ENCODE data around the gene CDK5RAP3.
"Not testable (repeated sequence)": the region's sequence is repeated elsewhere in the genome, so short reads cannot be mapped to it uniquely, and the experiment has no call there.

CDK5RAP3 gene

GRCh38 chr17:47983492-47984223 lies 12.7 kb downstream of the CDK5RAP3 start:
- Histone ChIP-seq H4K8ac (ENCODE audit: low read depth, low read length) (no peak overlapping the region), H3K18ac (ENCODE audit: low read length) (no peak overlapping the region), H2BK120ac (ENCODE audit: low read depth, low read length) (no peak overlapping the region), H2BK15ac (replicated peaks; ENCODE audit: low read depth) (no peak overlapping the region), H3K27me3 (ENCODE audit: insufficient read depth, low read length, poor library complexity) (no peaks in the 10 kb centered on the region), H2AK5ac (ENCODE audit: low read length) (no peak overlapping the region), H3K79me1 (ENCODE audit: low read length) (no peaks in the 10 kb centered on the region), H3K9ac (ENCODE audit: low read length) (no peak overlapping the region), H4K5ac (ENCODE audit: low read length) (no peak overlapping the region), H3K4me1 (ENCODE audit: control insufficient read depth, low read depth, low read length) (peaks cover 3% of the 10 kb centered on the region), H3K36me3 (ENCODE audit: control insufficient read depth, insufficient read depth, low read length) (peaks cover 8% of the 10 kb centered on the region), H3K23ac (ENCODE audit: low read length) (no peak overlapping the region), H3K4ac (ENCODE audit: low read depth, low read length) (no peak overlapping the region), H2BK5ac (ENCODE audit: low read length) (no peak overlapping the region), H3K79me2 (ENCODE audit: control insufficient read depth, insufficient read depth, low read length) (no peaks in the 10 kb centered on the region), H3K4me2 (ENCODE audit: low read length) (no peak overlapping the region), H3K27ac (ENCODE audit: low read depth, low read length) (no peak overlapping the region), H3K4me3 (ENCODE audit: low read length) (no peak overlapping the region), H3K56ac (ENCODE audit: low read length) (no peak overlapping the region)
- no CpG with 5 or more reads among the region's 11 CpGs for WGBS (ENCODE audit: extremely low coverage, insufficient coverage, low lambda C conversion rate)
- no peak for DNase-seq

- Histone ChIP-seq H3K79me1 (ENCODE audit: low read length) (no peaks in the 10 kb centered on the region), H3K27ac (ENCODE audit: low read depth, low read length) (no peak overlapping the region), H3K4me1 (ENCODE audit: control insufficient read depth, low read depth, low read length) (peaks cover 16% of the 10 kb centered on the region), H4K5ac (ENCODE audit: low read length) (no peak overlapping the region), H3K9ac (ENCODE audit: low read length) (no peak overlapping the region), H3K56ac (ENCODE audit: low read length) (no peak overlapping the region), H3K27me3 (ENCODE audit: insufficient read depth, low read length, poor library complexity) (no peaks in the 10 kb centered on the region), H2BK15ac (replicated peaks; ENCODE audit: low read depth) (no peak overlapping the region), H4K8ac (ENCODE audit: low read depth, low read length) (no peak overlapping the region), H3K18ac (ENCODE audit: low read length) (no peak overlapping the region), H2AK5ac (ENCODE audit: low read length) (no peak overlapping the region), H3K4me2 (ENCODE audit: low read length) (no peak overlapping the region), H3K36me3 (ENCODE audit: control insufficient read depth, insufficient read depth, low read length) (peaks cover 2% of the 10 kb centered on the region), H2BK5ac (ENCODE audit: low read length) (no peak overlapping the region), H2BK120ac (ENCODE audit: low read depth, low read length) (no peak overlapping the region), H3K79me2 (ENCODE audit: control insufficient read depth, insufficient read depth, low read length) (no peaks in the 10 kb centered on the region), H3K4me3 (ENCODE audit: low read length) (no peak overlapping the region), H3K23ac (ENCODE audit: low read length) (no peak overlapping the region), H3K4ac (ENCODE audit: low read depth, low read length) (no peak overlapping the region)
- no CpG with 5 or more reads among the region's 5 CpGs for WGBS (ENCODE audit: extremely low coverage, insufficient coverage, low lambda C conversion rate)
- DNase-seq = no peak
Observed at GRCh38 chr17:47986520-47986919, 15.6 kb downstream of the CDK5RAP3 start.

GRCh38 chr17:47987240-47987835 lies 16.4 kb downstream of the CDK5RAP3 start:
- WGBS (ENCODE audit: extremely low coverage, insufficient coverage, low lambda C conversion rate) = no CpG with 5 or more reads among the region's 17 CpGs
- Histone ChIP-seq H3K27me3 (ENCODE audit: insufficient read depth, low read length, poor library complexity) (no peaks in the 10 kb centered on the region), H3K9ac (ENCODE audit: low read length) (no peak overlapping the region), H3K36me3 (ENCODE audit: control insufficient read depth, insufficient read depth, low read length) (peaks cover 2% of the 10 kb centered on the region), H3K27ac (ENCODE audit: low read depth, low read length) (no peak overlapping the region), H2BK120ac (ENCODE audit: low read depth, low read length) (no peak overlapping the region), H3K79me1 (ENCODE audit: low read length) (no peaks in the 10 kb centered on the region), H3K18ac (ENCODE audit: low read length) (no peak overlapping the region), H3K4ac (ENCODE audit: low read depth, low read length) (no peak overlapping the region), H4K5ac (ENCODE audit: low read length) (no peak overlapping the region), H3K56ac (ENCODE audit: low read length) (peak overlapping the region; percentile 44), H3K23ac (ENCODE audit: low read length) (no peak overlapping the region), H2AK5ac (ENCODE audit: low read length) (no peak overlapping the region), H2BK15ac (replicated peaks; ENCODE audit: low read depth) (no peak overlapping the region), H3K4me1 (ENCODE audit: control insufficient read depth, low read depth, low read length) (peaks cover 16% of the 10 kb centered on the region), H3K4me3 (ENCODE audit: low read length) (no peak overlapping the region), H2BK5ac (ENCODE audit: low read length) (no peak overlapping the region), H3K79me2 (ENCODE audit: control insufficient read depth, insufficient read depth, low read length) (no peaks in the 10 kb centered on the region), H3K4me2 (ENCODE audit: low read length) (no peak overlapping the region), H4K8ac (ENCODE audit: low read depth, low read length) (no peak overlapping the region)
- DNase-seq = peak; percentile 38

- not testable (repeated sequence) for H3K9ac ChIP-seq (ENCODE audit: low read length); H4K5ac ChIP-seq (ENCODE audit: low read length); H2BK5ac ChIP-seq (ENCODE audit: low read length); H3K4me3 ChIP-seq (ENCODE audit: low read length); H4K8ac ChIP-seq (ENCODE audit: low read depth, low read length); H2AK5ac ChIP-seq (ENCODE audit: low read length); H3K18ac ChIP-seq (ENCODE audit: low read length); H3K4me2 ChIP-seq (ENCODE audit: low read length); H3K27me3 ChIP-seq (ENCODE audit: insufficient read depth, low read length, poor library complexity); H3K56ac ChIP-seq (ENCODE audit: low read length); H2BK15ac ChIP-seq (replicated peaks; ENCODE audit: low read depth); H3K79me1 ChIP-seq (ENCODE audit: low read length); H3K79me2 ChIP-seq (ENCODE audit: control insufficient read depth, insufficient read depth, low read length); H3K36me3 ChIP-seq (ENCODE audit: control insufficient read depth, insufficient read depth, low read length); H3K23ac ChIP-seq (ENCODE audit: low read length); DNase-seq; H3K4ac ChIP-seq (ENCODE audit: low read depth, low read length); H2BK120ac ChIP-seq (ENCODE audit: low read depth, low read length)
- peaks cover 16% of the 10 kb centered on the region for H3K4me1 ChIP-seq (ENCODE audit: control insufficient read depth, low read depth, low read length)
- no CpG with 5 or more reads among the region's 1 CpG for WGBS (ENCODE audit: extremely low coverage, insufficient coverage, low lambda C conversion rate)
- peak overlapping the region; percentile 69 for H3K27ac ChIP-seq (ENCODE audit: low read depth, low read length)
Observed at GRCh38 chr17:47988445-47988844, 17.5 kb downstream of the CDK5RAP3 start.

GRCh38 chr17:47989159-47989558 lies 18.2 kb downstream of the CDK5RAP3 start:
- H3K23ac ChIP-seq (ENCODE audit: low read length) = no peak overlapping the region
- H2BK15ac ChIP-seq (replicated peaks; ENCODE audit: low read depth) = no peak overlapping the region
- no peak overlapping the region for H2AK5ac ChIP-seq (ENCODE audit: low read length)
- no peaks in the 10 kb centered on the region for H3K36me3 ChIP-seq (ENCODE audit: control insufficient read depth, insufficient read depth, low read length)
- no peaks in the 10 kb centered on the region for H3K79me2 ChIP-seq (ENCODE audit: control insufficient read depth, insufficient read depth, low read length)
- no peak overlapping the region for H2BK5ac ChIP-seq (ENCODE audit: low read length)
- H3K79me1 ChIP-seq (ENCODE audit: low read length) = no peaks in the 10 kb centered on the region
- no peak overlapping the region for H3K9ac ChIP-seq (ENCODE audit: low read length)
- no peak overlapping the region for H3K4me3 ChIP-seq (ENCODE audit: low read length)
- no peak overlapping the region for H3K18ac ChIP-seq (ENCODE audit: low read length)
- no peak overlapping the region for H2BK120ac ChIP-seq (ENCODE audit: low read depth, low read length)
- no peak overlapping the region for H3K4me2 ChIP-seq (ENCODE audit: low read length)
- H3K56ac ChIP-seq (ENCODE audit: low read length) = no peak overlapping the region
- DNase-seq = no peak
- no peak overlapping the region for H4K5ac ChIP-seq (ENCODE audit: low read length)
- H3K27me3 ChIP-seq (ENCODE audit: insufficient read depth, low read length, poor library complexity) = no peaks in the 10 kb centered on the region
- WGBS (ENCODE audit: extremely low coverage, insufficient coverage, low lambda C conversion rate) = no CpG with 5 or more reads among the region's 10 CpGs
- peaks cover 16% of the 10 kb centered on the region for H3K4me1 ChIP-seq (ENCODE audit: control insufficient read depth, low read depth, low read length)
- H3K27ac ChIP-seq (ENCODE audit: low read depth, low read length) = peak overlapping the region; percentile 67
- H3K4ac ChIP-seq (ENCODE audit: low read depth, low read length) = no peak overlapping the region
- no peak overlapping the region for H4K8ac ChIP-seq (ENCODE audit: low read depth, low read length)

Data from mesendoderm (in vitro differentiated cells).